Fibroblast of skin of right biceps (primary cell): ENCODE measurements around the gene IRF7.

Source experiments
- DNase-seq: peaks from one replicate; pipeline ENCODE4 v3.0.0-alpha.2; 2013

Gene IRF7

GRCh38 chr11:620201-620600, 4.5 kb upstream of the IRF7 start:
- DNase-seq: no peak

GRCh38 chr11:619628-620050, 3.9 kb upstream of the IRF7 start:
- no peak for DNase-seq

- no peak for DNase-seq
These were observed 3.3 kb upstream of the IRF7 start for GRCh38 chr11:618856-619627.

GRCh38 chr11:617912-618682, 2.3 kb upstream of the IRF7 start:
- DNase-seq: no peak

- no peak for DNase-seq
These were observed 1.6 kb upstream of the IRF7 start for GRCh38 chr11:617199-617911.

- DNase-seq: no peak
These were observed 809 bp upstream of the IRF7 start for GRCh38 chr11:616320-617198.

GRCh38 chr11:614623-615503, 887 bp downstream of the IRF7 start:
- DNase-seq: no peak

GRCh38 chr11:614021-614622, 1.6 kb downstream of the IRF7 start:
- DNase-seq: no peak

- DNase-seq: peak; percentile 61
These were observed 2.3 kb downstream of the IRF7 start for GRCh38 chr11:613369-613968.

GRCh38 chr11:612961-613300, 2.8 kb downstream of the IRF7 start:
- DNase-seq: no peak

- DNase-seq: no peak
These were observed 3.4 kb downstream of the IRF7 start for GRCh38 chr11:612201-612960.

GRCh38 chr11:611001-611996, 4.5 kb downstream of the IRF7 start:
- no peak for DNase-seq

GRCh38 chr11:610146-610801, 5.5 kb downstream of the IRF7 start:
- DNase-seq: no peak

GRCh38 chr11:609341-609811, 6.4 kb downstream of the IRF7 start:
- DNase-seq: no peak

GRCh38 chr11:608791-609251, 6.9 kb downstream of the IRF7 start:
- DNase-seq: no peak

- no peak for DNase-seq
These were observed 7.6 kb downstream of the IRF7 start for GRCh38 chr11:607971-608659.
